Fibroblast of lung (primary cell): Measurements from ENCODE around the gene SDHAF1. TPM values are rescaled to one million over a fixed set of nuclear protein-coding genes. Genes with fewer than 3 reads are reported as not detected.

Experiments used
- DNase-seq, 2 donors: peaks; one replicate each; pipeline versions ENCODE4 v3.0.0 to v3.0.0-alpha.2; 2010; ENCODE audit warnings: low read depth in 2 of 2
- H2AFZ ChIP-seq: 2 replicates; pipeline ENCODE4 v1.5.1; 2012; ENCODE audit warnings: low read length, control low read depth, inconsistent platforms
- H3K27ac ChIP-seq: 2 replicates; pipeline ENCODE4 v1.5.1; 2011; ENCODE audit warnings: low read length, control low read depth; ENCODE audit not compliant: insufficient read depth
- H3K27me3 ChIP-seq: 2 replicates; pipeline ENCODE4 v1.5.1; 2011; ENCODE audit warnings: mild to moderate bottlenecking, low read length; ENCODE audit not compliant: control insufficient read depth, insufficient read depth
- H3K36me3 ChIP-seq: 2 replicates; pipeline ENCODE4 v1.5.1; 2011; ENCODE audit warnings: low read length; ENCODE audit not compliant: control insufficient read depth, insufficient read depth
- H3K4me1 ChIP-seq: 2 replicates; pipeline ENCODE4 v1.5.1; 2011; ENCODE audit warnings: low read length; ENCODE audit not compliant: control insufficient read depth, insufficient read depth; ENCODE audit errors: extremely low read depth
- H3K4me2 ChIP-seq: 2 replicates; pipeline ENCODE4 v1.5.1; 2011; ENCODE audit warnings: low read length, control low read depth; ENCODE audit not compliant: insufficient read depth; ENCODE audit errors: extremely low read depth
- H3K4me3 ChIP-seq, 4 experiments: fragments of 200-600 bp in 1 of 4; sonication (generic) in 1 of 4; replicated peaks in 1 of 4; 2 replicates each; pipeline ENCODE4 v1.5.1; 2011 to 2016; ENCODE audit warnings: low read length in 4 of 4, low read depth in 3 of 4, mild to moderate bottlenecking in 3 of 4, control low read depth in 2 of 4, inconsistent platforms in 1 of 4, mixed read lengths in 1 of 4; ENCODE audit not compliant: insufficient read depth in 1 of 4; ENCODE audit errors: control extremely low read depth in 1 of 4
- H3K79me2 ChIP-seq: 2 replicates; pipeline ENCODE4 v1.5.1; 2012; ENCODE audit warnings: mild to moderate bottlenecking, low read length, inconsistent platforms; ENCODE audit not compliant: control insufficient read depth, insufficient read depth
- H3K9ac ChIP-seq: 2 replicates; pipeline ENCODE4 v1.5.1; 2011; ENCODE audit warnings: mild to moderate bottlenecking, low read length, control low read depth; ENCODE audit not compliant: insufficient read depth
- H3K9me3 ChIP-seq: 2 replicates; pipeline ENCODE4 v1.5.1; 2012; ENCODE audit warnings: low read depth, low read length; ENCODE audit not compliant: control insufficient read depth, insufficient read depth
- H4K20me1 ChIP-seq: 2 replicates; pipeline ENCODE4 v1.5.1; 2011; ENCODE audit warnings: low read length; ENCODE audit not compliant: control insufficient read depth, insufficient read depth; ENCODE audit errors: extremely low read depth
- CTCF ChIP-seq, 2 donors: IDR thresholded peaks in 1 of 2; conservative IDR thresholded peaks in 1 of 2; 1 replicate in 1 of 2; 2 replicates in 1 of 2; pipeline ENCODE4 v1.5.1; 2011 to 2012; ENCODE audit warnings: low read length in 2 of 2, control low read depth in 1 of 2, inconsistent platforms in 1 of 2, low read depth in 1 of 2, mild to moderate bottlenecking in 1 of 2
- EZH2 ChIP-seq: IDR thresholded peaks from 2 replicates; pipeline ENCODE4 v1.5.1; 2012; ENCODE audit warnings: low read length, control low read depth, mild to moderate bottlenecking; ENCODE audit errors: missing control alignments
- polyA plus RNA-seq, 2 donors: library from polyadenylated mRNA; depleted of rRNA in 1 of 2; stranded (reverse) in 1 of 2; unstranded in 1 of 2; fragments of >200 nt; gene quantifications; 2 replicates each; pipeline ENCODE4 v1.2.1, GENCODE V29; 2011 to 2012; ENCODE audit warnings: missing spikeins in 1 of 2
- total RNA-seq: library from RNA; depleted of rRNA; stranded (reverse); fragments of >200 nt; gene quantifications from 2 replicates; pipeline ENCODE4 v1.2.1, GENCODE V29; 2014

SDHAF1 gene
- total and polyA plus RNA-seq, 2 donors (not counting 1 experiment from before 2014, with no cell fraction given): 6.4 to 7.8 TPM

- no peak overlapping the region for H3K4me3 ChIP-seq
- no peaks in the 10 kb centered on the region for H3K36me3 ChIP-seq
- no peaks in the 10 kb centered on the region for H3K9me3 ChIP-seq
- no peak overlapping the region for H3K27ac ChIP-seq
- no peaks in the 10 kb centered on the region for H3K79me2 ChIP-seq
- H4K20me1 ChIP-seq: no peaks in the 10 kb centered on the region
- no peak overlapping the region for H3K9ac ChIP-seq
- no peaks in the 10 kb centered on the region for H3K4me1 ChIP-seq
- DNase-seq: peak; percentile 21 to 22
- no peaks in the 10 kb centered on the region for H3K27me3 ChIP-seq
- no peak overlapping the region for H2AFZ ChIP-seq
- TF ChIP-seq CTCF (conservative IDR thresholded peaks at IDR 0.05 in 1 of 2, IDR thresholded peaks at IDR 0.05 in 1 of 2; ENCODE audit: low read depth in 1 of 2, low read length in 2 of 2) (no peak), EZH2 (no peak)
- H3K4me2 ChIP-seq: no peak overlapping the region
These were observed 19.3 kb upstream of the SDHAF1 start for GRCh38 chr19:35975608-35976214.

GRCh38 chr19:35977446-35978222 lies 17.4 kb upstream of the SDHAF1 start:
- Histone ChIP-seq H4K20me1 (no peaks in the 10 kb centered on the region), H3K36me3 (no peaks in the 10 kb centered on the region), H3K4me3 (no peak overlapping the region), H3K9ac (no peak overlapping the region), H3K27ac (no peak overlapping the region), H3K4me1 (no peaks in the 10 kb centered on the region), H3K9me3 (no peaks in the 10 kb centered on the region), H3K79me2 (no peaks in the 10 kb centered on the region), H3K4me2 (no peak overlapping the region), H3K27me3 (no peaks in the 10 kb centered on the region), H2AFZ (no peak overlapping the region)
- TF ChIP-seq CTCF (conservative IDR thresholded peaks at IDR 0.05 in 1 of 2, IDR thresholded peaks at IDR 0.05 in 1 of 2; ENCODE audit: low read depth in 1 of 2, low read length in 2 of 2) (no peak), EZH2 (no peak)
- no peak for DNase-seq

- TF ChIP-seq CTCF (conservative IDR thresholded peaks at IDR 0.05 in 1 of 2, IDR thresholded peaks at IDR 0.05 in 1 of 2; ENCODE audit: low read depth in 1 of 2, low read length in 2 of 2) (no peak), EZH2 (no peak)
- no peak overlapping the region for H3K9ac ChIP-seq
These were observed 16.7 kb upstream of the SDHAF1 start for GRCh38 chr19:35978271-35978670.

More at GRCh38 chr19:35978271-35978670, 16.7 kb upstream of the SDHAF1 start:
- no peak for DNase-seq
- Histone ChIP-seq H3K4me1 (no peaks in the 10 kb centered on the region), H3K9me3 (no peaks in the 10 kb centered on the region), H3K27ac (no peak overlapping the region), H3K4me2 (no peak overlapping the region), H3K27me3 (no peaks in the 10 kb centered on the region), H4K20me1 (no peaks in the 10 kb centered on the region), H2AFZ (no peak overlapping the region), H3K36me3 (no peaks in the 10 kb centered on the region), H3K4me3 (no peak overlapping the region), H3K79me2 (no peaks in the 10 kb centered on the region)
